Stimulated activated CD8-positive, alpha-beta memory T cell treated with anti-CD3 and anti-CD28 coated beads, Interleukin-15, amount 100 ng/mL, for 48 hours (primary cell): ENCODE data around the gene AKT1.
"Not testable (repeated sequence)": the region's sequence is repeated elsewhere in the genome, so short reads cannot be mapped to it uniquely, and the experiment has no call there.

ENCODE experiments used
- DNase-seq, 2 donors: peaks; one replicate each; pipeline ENCODE4 v3.0.0-alpha.2; 2020; ENCODE audit warnings: low read depth in 2 of 2

Gene AKT1

DNA sequence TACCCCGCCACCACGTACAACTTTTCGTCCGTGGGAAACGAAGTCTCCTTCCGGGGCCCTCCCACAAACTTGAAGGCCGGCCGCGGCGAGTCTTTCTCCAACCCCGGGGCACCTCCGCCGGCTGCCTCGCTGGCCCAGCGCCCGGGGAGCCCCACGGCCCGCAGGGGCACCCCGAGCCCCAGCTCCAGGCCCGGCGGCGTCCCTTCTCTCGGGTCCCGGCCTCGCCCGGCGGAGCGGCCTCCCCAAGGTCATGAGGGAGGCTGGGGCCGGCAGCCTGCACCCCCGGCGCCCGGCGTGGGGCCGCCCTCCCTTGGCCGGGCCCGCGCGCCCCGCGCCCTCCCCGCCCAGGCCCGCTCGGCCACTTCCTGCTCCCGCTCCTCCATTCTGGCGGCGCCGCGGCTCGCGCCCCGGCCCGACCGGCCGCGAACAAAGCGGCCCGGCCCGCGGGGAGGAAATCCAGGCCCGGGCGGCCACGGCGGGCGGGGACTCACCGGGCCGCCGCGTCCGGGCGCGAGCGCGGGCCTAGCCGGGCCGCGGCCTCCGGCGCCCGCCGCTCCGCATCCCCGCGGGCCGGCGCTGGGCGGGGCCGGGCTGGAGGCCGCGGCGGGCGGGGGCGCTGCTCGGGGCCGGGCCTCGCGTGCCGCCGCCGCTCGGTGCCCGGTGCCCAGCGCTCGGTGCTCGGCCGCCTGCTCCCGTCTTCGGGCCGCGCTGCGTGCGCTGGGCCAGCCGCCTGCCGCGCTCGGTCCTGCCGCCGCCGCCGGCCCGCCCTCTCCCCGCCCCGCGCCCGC is at the start of gene AKT1:
Gene AKT1, minus strand, starts transcription at position 756 of the 788 bp plus-strand sequence. CDS start 3,105 bp downstream, outside the sequence.
- DNase-seq: no peak

- DNase-seq: no peak
Observed at GRCh38 chr14:104845033-104845666, 49.6 kb upstream of the AKT1 start.

DNA sequence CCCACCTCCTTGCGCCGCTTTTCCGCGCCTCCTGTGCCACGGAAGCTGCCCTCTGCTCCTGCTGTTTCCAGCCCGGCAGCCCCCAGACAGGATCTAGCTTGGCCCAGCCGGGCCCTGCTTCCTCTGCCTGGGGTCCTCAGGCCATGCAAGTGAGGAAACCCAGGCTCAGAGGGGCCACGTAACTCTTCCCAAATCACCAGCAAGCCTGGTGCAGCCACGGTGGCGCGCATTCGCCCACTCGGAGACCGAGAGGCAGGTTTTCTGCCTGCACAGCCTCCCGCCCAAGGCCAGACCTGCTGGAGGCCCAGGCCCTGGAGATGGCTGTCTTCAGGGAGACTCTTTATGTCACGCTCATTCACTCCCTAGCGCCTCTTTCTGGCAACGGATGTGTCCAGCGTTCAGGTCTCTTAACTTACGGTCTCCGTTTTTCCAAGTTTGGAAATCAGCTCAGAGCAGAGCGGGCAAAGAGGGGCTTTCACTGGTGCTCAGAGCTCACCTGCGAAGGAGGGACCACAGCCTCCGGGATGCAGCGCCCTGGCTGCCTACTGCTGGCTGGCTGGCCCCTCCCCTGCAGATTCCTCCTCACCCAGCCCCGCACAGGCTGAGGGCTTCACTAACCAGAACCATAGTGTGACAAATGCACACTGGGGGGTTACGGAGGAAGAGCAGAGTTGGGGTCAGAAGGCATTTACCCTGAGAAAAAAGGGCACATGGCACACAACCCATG is 48.9 kb upstream of the AKT1 start:
- DNase-seq: no peak

GRCh38 chr14:104843442-104844305 is 48.1 kb upstream of the AKT1 start:
- DNase-seq: no peak

DNA sequence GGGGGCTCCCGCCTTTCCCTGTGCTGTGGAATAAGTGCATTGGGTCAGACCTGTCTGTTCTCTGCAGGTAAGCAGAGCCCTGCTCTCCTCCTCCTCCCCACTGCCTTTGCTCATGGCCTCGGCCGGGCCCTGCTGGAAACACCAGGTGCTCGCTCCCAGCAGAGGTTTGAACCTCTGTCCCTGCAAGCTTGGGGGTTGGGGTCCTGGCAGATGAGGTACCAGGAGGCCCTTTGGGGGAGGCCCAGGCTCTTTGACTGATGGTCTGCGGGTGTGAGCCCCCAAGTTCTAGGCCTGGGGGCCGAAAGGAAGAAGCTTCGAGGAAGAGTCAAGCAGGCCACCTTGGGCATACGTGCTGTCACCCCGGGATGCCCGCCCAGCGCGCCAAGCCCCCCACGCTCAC is 47.5 kb upstream of the AKT1 start:
- DNase-seq: no peak

- no peak for DNase-seq
Observed at GRCh38 chr14:104841730-104842129, 46.2 kb upstream of the AKT1 start.

GRCh38 chr14:104836171-104836935 is 40.8 kb upstream of the AKT1 start:
- DNase-seq: not testable (repeated sequence)

DNA sequence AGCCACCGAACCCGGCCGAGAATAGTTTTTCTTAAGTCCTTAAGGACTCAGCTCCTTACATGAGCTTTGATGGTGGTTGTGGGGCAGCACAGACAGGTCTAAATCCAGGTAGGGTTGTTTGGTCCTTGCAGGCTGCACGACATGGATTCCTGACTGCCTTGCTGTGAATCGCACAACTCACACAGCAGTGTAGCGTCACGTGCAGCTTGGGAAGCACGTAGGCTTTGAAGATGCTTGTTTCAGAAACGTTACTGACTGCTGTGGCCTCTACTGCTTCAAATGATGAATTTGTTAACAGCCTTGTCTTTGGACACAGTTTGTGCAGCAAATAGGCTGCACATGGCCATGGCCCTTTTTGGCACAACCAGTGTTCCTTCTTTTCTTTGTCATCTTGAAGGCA is 35.2 kb upstream of the AKT1 start:
- DNase-seq: no peak

- DNase-seq: peak; percentile 24 to 32
Observed at GRCh38 chr14:104827177-104828055, 31.9 kb upstream of the AKT1 start.

GRCh38 chr14:104826861-104827176 is 31.3 kb upstream of the AKT1 start:
- no peak for DNase-seq

- peak; percentile 81 to 86 for DNase-seq
Observed at GRCh38 chr14:104826189-104826860, 30.8 kb upstream of the AKT1 start.

DNA sequence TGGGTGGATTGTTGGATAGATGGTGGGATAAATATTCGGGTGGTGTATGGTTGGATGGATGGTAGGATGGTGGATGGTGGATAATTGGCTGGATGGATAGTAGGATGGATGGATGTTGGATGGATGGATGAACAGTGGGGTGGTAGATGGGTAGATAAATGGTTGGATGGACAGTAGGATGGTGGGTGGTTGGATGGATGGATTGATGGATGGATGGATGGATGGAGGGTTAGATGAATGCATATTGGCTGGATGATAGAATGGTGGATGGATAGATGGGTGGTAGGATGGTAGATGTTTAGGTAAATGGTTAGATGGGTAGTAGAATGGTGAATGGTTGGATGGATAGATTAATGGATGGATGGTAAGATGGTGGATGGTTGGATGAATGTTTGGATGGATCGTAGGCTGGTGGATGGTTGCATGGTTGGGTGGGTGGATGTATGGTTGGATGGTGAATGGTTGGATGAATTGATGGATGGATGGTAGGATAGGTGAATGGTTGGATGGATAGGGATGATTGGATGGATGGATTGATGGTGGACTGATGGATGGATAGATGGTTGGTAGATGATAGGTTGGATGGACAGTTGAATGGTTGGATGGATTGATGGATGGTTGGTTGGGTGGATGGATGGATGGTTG is 28.9 kb upstream of the AKT1 start:
- no peak for DNase-seq

GRCh38 chr14:104822821-104823615 is 27.5 kb upstream of the AKT1 start:
- DNase-seq: no peak

DNA sequence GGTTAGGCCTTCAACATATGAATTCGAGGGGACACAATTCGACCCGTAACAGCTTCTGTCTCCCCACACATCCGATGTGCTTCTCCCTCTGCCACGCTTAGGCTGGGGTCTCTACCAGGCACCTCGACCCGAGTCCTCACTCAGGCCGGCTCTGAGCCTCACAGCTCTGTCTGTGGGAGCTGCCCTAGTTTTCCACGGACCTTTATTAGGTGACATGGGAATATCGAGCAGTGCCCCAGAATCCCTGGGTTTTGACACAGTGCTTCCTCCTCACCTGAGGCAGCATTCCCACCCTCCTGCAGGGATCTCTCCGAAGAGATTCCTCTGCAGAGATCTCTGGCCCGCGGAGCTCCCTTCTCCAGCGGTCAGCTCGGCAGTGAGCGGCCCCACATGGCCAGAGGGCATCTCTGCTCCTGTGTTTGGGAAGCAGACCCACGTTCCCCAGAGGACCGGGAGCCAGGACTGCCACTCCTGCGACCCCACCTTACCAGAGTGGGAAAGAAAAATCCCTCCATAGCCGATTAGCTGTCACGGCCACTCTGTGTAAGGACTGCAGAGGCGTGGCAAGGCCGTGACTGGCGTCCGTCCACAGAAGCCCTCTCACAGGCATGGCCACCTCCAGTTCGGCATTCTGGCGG is 26.5 kb upstream of the AKT1 start:
- DNase-seq: no peak

DNA sequence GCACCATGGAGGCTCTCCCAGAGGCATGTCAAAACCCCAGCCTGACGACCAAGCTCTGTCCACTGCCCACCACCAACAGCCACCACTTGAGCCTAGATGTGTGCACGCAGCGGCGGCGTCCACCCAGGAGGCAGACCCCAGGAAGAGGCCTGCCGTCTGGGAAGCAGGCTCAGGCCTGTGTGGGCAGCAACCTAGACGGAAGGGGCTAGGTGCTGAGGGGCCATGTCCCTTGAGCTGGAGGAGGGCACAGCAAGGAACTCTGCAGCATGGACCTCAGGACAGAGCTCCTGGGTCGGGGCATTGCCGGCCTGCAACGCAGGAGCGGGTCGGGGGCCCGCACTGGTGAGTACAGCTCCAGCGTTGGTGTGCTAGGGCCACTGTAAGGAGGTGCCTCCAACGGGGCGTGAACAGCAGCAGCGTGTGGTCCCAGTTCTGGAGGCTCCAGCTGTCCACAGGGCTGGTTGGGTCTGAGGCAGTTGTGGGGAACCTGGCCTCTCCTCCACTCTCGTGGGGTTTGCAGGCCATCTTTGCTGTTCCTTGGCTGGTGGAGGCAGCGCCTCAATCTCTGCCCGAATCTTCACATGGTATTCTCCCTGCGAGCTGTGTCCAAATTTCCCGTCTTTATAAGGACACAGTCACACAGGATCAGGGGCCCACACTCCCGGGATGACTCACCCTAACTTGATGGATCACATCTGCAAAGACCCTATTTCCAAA is 25.8 kb upstream of the AKT1 start:
- no peak for DNase-seq

DNA sequence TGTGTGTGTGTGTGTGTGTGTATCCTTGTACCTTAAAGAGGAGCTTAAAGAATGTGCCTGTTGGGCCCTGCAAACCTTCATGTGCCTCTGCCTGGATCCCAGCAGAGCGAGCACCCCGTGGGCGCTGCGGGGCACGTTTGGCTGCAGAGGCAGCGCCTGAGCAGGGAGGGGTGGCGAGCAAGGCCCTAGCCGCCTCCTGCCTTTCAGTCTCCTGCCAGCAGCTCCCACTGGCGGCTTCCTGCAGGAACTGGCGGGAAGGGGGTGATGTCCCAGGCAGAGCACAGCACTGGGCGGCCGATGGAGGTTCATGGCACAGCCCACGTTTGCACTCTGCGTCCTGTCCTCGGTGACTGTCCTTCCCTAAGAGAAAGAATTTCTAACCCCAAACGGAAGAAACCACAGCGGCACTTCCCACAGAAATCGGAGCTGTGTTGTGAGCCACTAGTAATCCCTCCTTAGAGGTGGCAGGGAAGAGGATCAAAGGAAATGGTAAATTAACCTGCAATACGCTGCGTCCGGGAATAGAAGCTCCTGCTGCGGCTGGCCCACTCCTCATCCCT is 25.2 kb upstream of the AKT1 start:
- DNase-seq: no peak

DNA sequence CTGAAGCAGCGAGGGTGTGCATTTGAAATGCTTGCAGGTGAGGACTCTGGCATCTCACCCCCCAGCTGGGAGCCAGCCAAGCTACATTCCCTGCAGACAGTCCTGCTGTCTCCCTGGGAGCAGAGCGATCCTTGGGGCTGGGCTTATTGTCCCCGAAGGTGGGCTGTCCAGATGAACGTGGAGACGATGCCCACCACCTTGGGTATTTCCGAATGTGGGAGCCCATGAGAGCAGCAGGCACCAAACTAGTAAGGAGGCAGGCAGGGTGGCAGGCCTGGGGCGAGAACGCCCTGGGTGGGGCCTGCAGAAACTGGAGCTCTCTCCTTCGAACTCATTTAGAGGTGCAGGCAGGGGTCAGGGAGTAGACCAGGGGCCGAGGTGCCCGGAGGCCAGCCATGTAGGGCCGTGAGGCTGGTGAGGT is 23.8 kb upstream of the AKT1 start:
- no peak for DNase-seq
